Measurements from ENCODE around the gene DNMT3L.
"Not testable (repeated sequence)": the region's sequence is repeated elsewhere in the genome, so short reads cannot be mapped to it uniquely, and the experiment has no call there.

DNA sequence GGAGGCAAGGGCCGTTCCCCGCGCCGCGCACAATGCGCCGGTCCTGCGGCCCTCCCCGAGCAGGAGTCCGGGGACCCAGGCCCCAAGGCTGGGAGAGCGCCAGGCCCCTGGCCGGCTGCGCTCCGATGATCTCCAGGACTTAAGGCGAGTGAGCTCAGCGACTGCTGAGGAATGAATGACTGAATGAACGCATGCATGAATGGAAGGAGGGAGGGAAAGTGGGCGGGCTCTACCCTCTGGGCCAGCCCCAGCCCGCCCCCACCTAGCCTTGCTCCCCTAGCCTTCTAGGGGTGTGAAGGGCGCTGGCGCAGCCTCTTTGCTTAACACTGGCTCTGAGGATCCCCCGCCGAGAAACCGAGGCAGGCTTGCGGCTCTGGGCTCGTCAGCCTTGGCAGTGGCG, 20.4 kb downstream of the DNMT3L start:
- TF ChIP-seq, protein P1, sequence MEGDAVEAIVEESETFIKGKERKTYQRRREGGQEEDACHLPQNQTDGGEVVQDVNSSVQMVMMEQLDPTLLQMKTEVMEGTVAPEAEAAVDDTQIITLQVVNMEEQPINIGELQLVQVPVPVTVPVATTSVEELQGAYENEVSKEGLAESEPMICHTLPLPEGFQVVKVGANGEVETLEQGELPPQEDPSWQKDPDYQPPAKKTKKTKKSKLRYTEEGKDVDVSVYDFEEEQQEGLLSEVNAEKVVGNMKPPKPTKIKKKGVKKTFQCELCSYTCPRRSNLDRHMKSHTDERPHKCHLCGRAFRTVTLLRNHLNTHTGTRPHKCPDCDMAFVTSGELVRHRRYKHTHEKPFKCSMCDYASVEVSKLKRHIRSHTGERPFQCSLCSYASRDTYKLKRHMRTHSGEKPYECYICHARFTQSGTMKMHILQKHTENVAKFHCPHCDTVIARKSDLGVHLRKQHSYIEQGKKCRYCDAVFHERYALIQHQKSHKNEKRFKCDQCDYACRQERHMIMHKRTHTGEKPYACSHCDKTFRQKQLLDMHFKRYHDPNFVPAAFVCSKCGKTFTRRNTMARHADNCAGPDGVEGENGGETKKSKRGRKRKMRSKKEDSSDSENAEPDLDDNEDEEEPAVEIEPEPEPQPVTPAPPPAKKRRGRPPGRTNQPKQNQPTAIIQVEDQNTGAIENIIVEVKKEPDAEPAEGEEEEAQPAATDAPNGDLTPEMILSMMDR (IDR thresholded peaks at IDR 0.05): not testable (repeated sequence)
- TF ChIP-seq MXI1 (IDR thresholded peaks at IDR 0.05; ENCODE audit: low read depth, low read length); MAX (IDR thresholded peaks at IDR 0.05; ENCODE audit: low read depth); SIN3A (IDR thresholded peaks at IDR 0.05; ENCODE audit: borderline replicate concordance, low read depth, low read length); EP300 (IDR thresholded peaks at IDR 0.05; ENCODE audit: borderline replicate concordance in 1 of 2, low read depth in 1 of 2, low read length in 1 of 2); POLR2AphosphoS5 (IDR thresholded peaks at IDR 0.05; ENCODE audit: low read depth, low read length); GABPA (IDR thresholded peaks at IDR 0.05; ENCODE audit: low read depth); NRF1 (IDR thresholded peaks at IDR 0.05; ENCODE audit: low read depth, low read length); SMC3 (IDR thresholded peaks at IDR 0.05; ENCODE audit: low read depth, low read length): not testable (repeated sequence)
- TF ChIP-seq, protein P2, sequence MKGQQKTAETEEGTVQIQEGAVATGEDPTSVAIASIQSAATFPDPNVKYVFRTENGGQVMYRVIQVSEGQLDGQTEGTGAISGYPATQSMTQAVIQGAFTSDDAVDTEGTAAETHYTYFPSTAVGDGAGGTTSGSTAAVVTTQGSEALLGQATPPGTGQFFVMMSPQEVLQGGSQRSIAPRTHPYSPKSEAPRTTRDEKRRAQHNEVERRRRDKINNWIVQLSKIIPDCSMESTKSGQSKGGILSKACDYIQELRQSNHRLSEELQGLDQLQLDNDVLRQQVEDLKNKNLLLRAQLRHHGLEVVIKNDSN (IDR thresholded peaks at IDR 0.05; ENCODE audit: borderline replicate concordance, low read depth): not testable (repeated sequence)
- TF ChIP-seq, protein P3, sequence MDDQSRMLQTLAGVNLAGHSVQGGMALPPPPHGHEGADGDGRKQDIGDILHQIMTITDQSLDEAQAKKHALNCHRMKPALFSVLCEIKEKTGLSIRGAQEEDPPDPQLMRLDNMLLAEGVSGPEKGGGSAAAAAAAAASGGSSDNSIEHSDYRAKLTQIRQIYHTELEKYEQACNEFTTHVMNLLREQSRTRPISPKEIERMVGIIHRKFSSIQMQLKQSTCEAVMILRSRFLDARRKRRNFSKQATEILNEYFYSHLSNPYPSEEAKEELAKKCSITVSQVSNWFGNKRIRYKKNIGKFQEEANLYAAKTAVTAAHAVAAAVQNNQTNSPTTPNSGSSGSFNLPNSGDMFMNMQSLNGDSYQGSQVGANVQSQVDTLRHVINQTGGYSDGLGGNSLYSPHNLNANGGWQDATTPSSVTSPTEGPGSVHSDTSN (IDR thresholded peaks at IDR 0.05): not testable (repeated sequence)
- TF ChIP-seq, protein P4, sequence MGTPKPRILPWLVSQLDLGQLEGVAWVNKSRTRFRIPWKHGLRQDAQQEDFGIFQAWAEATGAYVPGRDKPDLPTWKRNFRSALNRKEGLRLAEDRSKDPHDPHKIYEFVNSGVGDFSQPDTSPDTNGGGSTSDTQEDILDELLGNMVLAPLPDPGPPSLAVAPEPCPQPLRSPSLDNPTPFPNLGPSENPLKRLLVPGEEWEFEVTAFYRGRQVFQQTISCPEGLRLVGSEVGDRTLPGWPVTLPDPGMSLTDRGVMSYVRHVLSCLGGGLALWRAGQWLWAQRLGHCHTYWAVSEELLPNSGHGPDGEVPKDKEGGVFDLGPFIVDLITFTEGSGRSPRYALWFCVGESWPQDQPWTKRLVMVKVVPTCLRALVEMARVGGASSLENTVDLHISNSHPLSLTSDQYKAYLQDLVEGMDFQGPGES (IDR thresholded peaks at IDR 0.05; ENCODE audit: low read depth, low read length): not testable (repeated sequence)
- TF ChIP-seq, protein P5, sequence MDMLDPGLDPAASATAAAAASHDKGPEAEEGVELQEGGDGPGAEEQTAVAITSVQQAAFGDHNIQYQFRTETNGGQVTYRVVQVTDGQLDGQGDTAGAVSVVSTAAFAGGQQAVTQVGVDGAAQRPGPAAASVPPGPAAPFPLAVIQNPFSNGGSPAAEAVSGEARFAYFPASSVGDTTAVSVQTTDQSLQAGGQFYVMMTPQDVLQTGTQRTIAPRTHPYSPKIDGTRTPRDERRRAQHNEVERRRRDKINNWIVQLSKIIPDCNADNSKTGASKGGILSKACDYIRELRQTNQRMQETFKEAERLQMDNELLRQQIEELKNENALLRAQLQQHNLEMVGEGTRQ (IDR thresholded peaks at IDR 0.05; ENCODE audit: borderline replicate concordance, low read depth, low read length): not testable (repeated sequence)

Data from SK-N-SH (cell line).